ENCODE results near the gene RIC3. TPM values are rescaled to one million over a fixed set of nuclear protein-coding genes. Genes with fewer than 3 reads are reported as not detected.

Gene RIC3
- total RNA-seq, 1 experiment from 2014 or later, result 23.7 TPM

- Histone ChIP-seq H3K9ac (ENCODE audit: extremely low read depth, insufficient read length, low read length) (no peak overlapping the region), H3K23me2 (ENCODE audit: insufficient read length, low read depth, low read length, poor library complexity, severe bottlenecking) (no peaks in the 10 kb centered on the region), H3K79me1 (ENCODE audit: insufficient read depth, low read depth, low read length, poor library complexity, severe bottlenecking) (no peaks in the 10 kb centered on the region), H4K8ac (replicated peaks; ENCODE audit: insufficient read length, low read depth, low read length) (no peak overlapping the region), H2AK5ac (ENCODE audit: insufficient read length, low read length) (no peak overlapping the region), H3K9me3 (ENCODE audit: control insufficient read depth, low read depth, low read length) (no peaks in the 10 kb centered on the region), H3K4me1 (ENCODE audit: insufficient read depth, low read length) (no peaks in the 10 kb centered on the region), H3K4me2 (ENCODE audit: insufficient read depth, insufficient read length, low read length) (no peak overlapping the region), H3K18ac (ENCODE audit: insufficient read length, low read depth, low read length) (no peak overlapping the region), H2BK120ac (ENCODE audit: low read depth, low read length, poor library complexity, severe bottlenecking) (no peak overlapping the region), H3K27me3 (ENCODE audit: insufficient read depth, low read length) (no peaks in the 10 kb centered on the region), H2BK12ac (ENCODE audit: insufficient read length, low read depth, low read length) (no peak overlapping the region), H3T11ph (ENCODE audit: low read length) (no peak overlapping the region), H3K27ac (ENCODE audit: insufficient read length, low read depth, low read length) (no peak overlapping the region), H4K91ac (ENCODE audit: insufficient read length, low read depth, low read length) (no peak overlapping the region), H3K23ac (ENCODE audit: insufficient read length, low read depth, low read length) (no peak overlapping the region), H3K79me2 (ENCODE audit: insufficient read depth, low read length) (no peaks in the 10 kb centered on the region), H4K20me1 (ENCODE audit: control insufficient read depth, insufficient read depth, insufficient read length) (no peaks in the 10 kb centered on the region), H3K56ac (ENCODE audit: insufficient read length, low read depth, low read length) (no peak overlapping the region), H2AFZ (ENCODE audit: low read length) (no peak overlapping the region), H2BK5ac (ENCODE audit: insufficient read length, low read length) (no peak overlapping the region), H2BK15ac (ENCODE audit: low read depth, low read length) (no peak overlapping the region), H3K14ac (ENCODE audit: insufficient read depth, low read length) (no peak overlapping the region), H2BK20ac (ENCODE audit: low read depth, low read length, poor library complexity, severe bottlenecking) (no peak overlapping the region), H3K4ac (ENCODE audit: low read depth, low read length) (no peak overlapping the region), H4K5ac (ENCODE audit: insufficient read length, low read depth, low read length) (no peak overlapping the region)
- Mint-ChIP-seq H3K4me3 (no peak overlapping the region), H3K4me1 (peaks cover 10 to 17% of the 10 kb centered on the region in 2 experiments), H3K9me3 (no peaks in the 10 kb centered on the region), H3K27me3 (ENCODE audit: low read depth) (peaks cover 50% of the 10 kb centered on the region), H3K27ac (no peak overlapping the region), H3K36me3 (ENCODE audit: insufficient read depth in 1 of 3, low read depth in 3 of 3) (no peaks in the 10 kb centered on the region)
- no CpG with 5 or more reads among the region's 5 CpGs for WGBS (ENCODE audit: extremely low coverage, insufficient read length, low lambda C conversion rate)
- TF ChIP-seq CTCF (conservative IDR thresholded peaks at IDR 0.05), result no peak
- no peak for DNase-seq
These were observed 8.3 kb upstream of the RIC3 start for GRCh38 chr11:8177136-8177535.

Measured in H9 (cell line).